ENCODE measurements around the gene PPM1B.

DNA sequence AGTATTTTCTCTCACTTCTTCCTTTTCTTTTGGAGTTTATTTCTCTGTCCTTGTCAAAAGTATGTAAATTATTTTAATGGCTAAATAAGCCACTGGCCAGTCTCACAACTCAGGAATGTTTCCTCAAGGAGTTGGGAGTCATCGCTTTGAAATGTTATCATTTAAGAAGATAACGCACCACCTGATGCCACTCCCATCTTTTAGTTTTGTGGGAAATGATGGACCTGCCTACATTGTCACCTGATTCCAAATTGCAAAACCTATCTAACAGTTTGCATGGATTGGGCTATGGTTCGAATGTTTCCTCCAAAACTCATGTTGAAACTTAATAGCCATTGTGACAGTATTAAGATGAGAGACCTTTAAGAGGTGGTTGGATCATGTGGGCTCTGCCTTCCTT lies 32.4 kb upstream of the PPM1B start:
- TF ChIP-seq GATA3 (IDR thresholded peaks at IDR 0.05; ENCODE audit: low read depth, low read length) = no peak
- TF ChIP-seq GATA2 (IDR thresholded peaks at IDR 0.05; ENCODE audit: low read depth, low read length) = no peak

Measured in SH-SY5Y (cell line).